SK-N-MC (cell line): ENCODE data around the gene LEFTY2.

ENCODE experiments used
- DNase-seq: peaks from one replicate; pipeline ENCODE4 v3.0.0-alpha.2; 2011; ENCODE audit warnings: low read depth, low spot score
- H3K27ac ChIP-seq: fragments of 200-600 bp; sonication (generic); 2 replicates; pipeline ENCODE4 v1.5.1; 2016; ENCODE audit warnings: mixed run types
- H3K36me3 ChIP-seq: fragments of 200-600 bp; sonication (generic); 2 replicates; pipeline ENCODE4 v1.6.1; 2017; ENCODE audit warnings: antibody characterized with exemption, low read length, mixed read lengths; ENCODE audit not compliant: insufficient read depth
- H3K4me3 ChIP-seq: fragments of 200-600 bp; sonication (generic); 2 replicates; pipeline ENCODE4 v1.5.1; 2016
- H3K9ac ChIP-seq: fragments of 200-600 bp; sonication (generic); 2 replicates; pipeline ENCODE4 v1.8.0; 2017; ENCODE audit warnings: mixed run types, mixed read lengths; ENCODE audit not compliant: insufficient read length
- H3K9me3 ChIP-seq: fragments of 200-600 bp; sonication (generic); 2 replicates; pipeline ENCODE4 v1.6.1; 2017; ENCODE audit warnings: low read depth, mild to moderate bottlenecking, antibody characterized with exemption, low read length, moderate library complexity, mixed read lengths
- EZH2 ChIP-seq: fragments of 200-600 bp; sonication (generic); IDR thresholded peaks from one replicate; pipeline ENCODE4 v1.6.1; 2017; ENCODE audit warnings: antibody characterized with exemption
- FOXP2 ChIP-seq: optimal IDR thresholded peaks from 2 replicates; pipeline ENCODE3; 2011; ENCODE audit warnings: mild to moderate bottlenecking, moderate library complexity; ENCODE audit not compliant: insufficient read depth; ENCODE audit errors: extremely low read length, control extremely low read depth
- POLR2AphosphoS5 ChIP-seq: IDR thresholded peaks from 2 replicates; pipeline ENCODE4 v1.6.1; 2012; ENCODE audit warnings: mild to moderate bottlenecking, low read depth, low read length, borderline replicate concordance

Gene LEFTY2

GRCh38 chr1:225923692-225924555 is 17.1 kb downstream of the LEFTY2 start, which contains the start of gene PYCR2:
PYCR2 (minus strand) TSS chr1:225924250; CDS start chr1:225924110, 140 bp downstream.
- TF ChIP-seq FOXP2 (peak; percentile 73), EZH2 (no peak), POLR2AphosphoS5 (peak; percentile 95)
- Histone ChIP-seq H3K9ac (peak within 1 kb of the TSS; percentile 93), H3K36me3 (peaks cover 14% of the 10 kb centered on the region; the same call in 1 of the 2 replicates), H3K9me3 (no peaks in the 10 kb centered on the region), H3K4me3 (peak within 1 kb of the TSS; percentile 95), H3K27ac (peak within 1 kb of the TSS; percentile 81)
- peak; percentile 52 for DNase-seq

GRCh38 chr1:225923381-225923691 is 17.7 kb downstream of the LEFTY2 start:
- TF ChIP-seq FOXP2 (no peak), EZH2 (no peak), POLR2AphosphoS5 (no peak)
- H3K27ac ChIP-seq, result no peak overlapping the region

GRCh38 chr1:225921734-225922709 is 19.0 kb downstream of the LEFTY2 start:
- no peak overlapping the region for H3K9ac ChIP-seq
- H3K36me3 ChIP-seq, result peaks cover 30% of the 10 kb centered on the region
- DNase-seq, result no peak
- H3K9me3 ChIP-seq, result no peaks in the 10 kb centered on the region
- peak overlapping the region; percentile 95 for H3K4me3 ChIP-seq
- H3K27ac ChIP-seq, result no peak overlapping the region
- TF ChIP-seq EZH2 (no peak), POLR2AphosphoS5 (no peak; the same call in 1 of the 2 replicates), FOXP2 (no peak)

More at GRCh38 chr1:225923381-225923691, 17.7 kb downstream of the LEFTY2 start:
- no peaks in the 10 kb centered on the region for H3K9me3 ChIP-seq
- peak overlapping the region; percentile 95 for H3K4me3 ChIP-seq
- no peak for DNase-seq
- H3K36me3 ChIP-seq, result peaks cover 19% of the 10 kb centered on the region; the same call in 1 of the 2 replicates
- peak overlapping the region; percentile 93 for H3K9ac ChIP-seq

- TF ChIP-seq EZH2 (no peak), POLR2AphosphoS5 (peak; percentile 72)
- H3K9me3 ChIP-seq, result no peaks in the 10 kb centered on the region
- peaks cover 30% of the 10 kb centered on the region for H3K36me3 ChIP-seq
- peak overlapping the region; percentile 71 for H3K27ac ChIP-seq
- H3K4me3 ChIP-seq, result peak overlapping the region; percentile 59
- DNase-seq, result peak; percentile 94
- no peak overlapping the region for H3K9ac ChIP-seq
Observed at GRCh38 chr1:225919906-225920305, 21.1 kb downstream of the LEFTY2 start.

- no peak for DNase-seq
- no peaks in the 10 kb centered on the region for H3K9me3 ChIP-seq
- no peak overlapping the region for H3K4me3 ChIP-seq
- H3K9ac ChIP-seq, result no peak overlapping the region
- TF ChIP-seq FOXP2 (no peak), EZH2 (no peak), POLR2AphosphoS5 (no peak)
- H3K27ac ChIP-seq, result no peak overlapping the region
- H3K36me3 ChIP-seq, result peaks cover 30% of the 10 kb centered on the region
Observed at GRCh38 chr1:225918280-225918679, 22.7 kb downstream of the LEFTY2 start.

- TF ChIP-seq FOXP2 (no peak), EZH2 (no peak), POLR2AphosphoS5 (no peak)
- H3K9ac ChIP-seq, result no peak overlapping the region
- no peak overlapping the region for H3K4me3 ChIP-seq
- no peak overlapping the region for H3K27ac ChIP-seq
- no peaks in the 10 kb centered on the region for H3K9me3 ChIP-seq
- peaks cover 30% of the 10 kb centered on the region for H3K36me3 ChIP-seq
- DNase-seq, result no peak
Observed at GRCh38 chr1:225917536-225917935, 23.5 kb downstream of the LEFTY2 start.

GRCh38 chr1:225917101-225917500 is 23.9 kb downstream of the LEFTY2 start:
- peaks cover 30% of the 10 kb centered on the region for H3K36me3 ChIP-seq
- H3K27ac ChIP-seq, result no peak overlapping the region
- H3K9me3 ChIP-seq, result no peaks in the 10 kb centered on the region
- H3K4me3 ChIP-seq, result no peak overlapping the region
- TF ChIP-seq FOXP2, result no peak
- TF ChIP-seq EZH2, result no peak
- no peak for DNase-seq
- no peak overlapping the region for H3K9ac ChIP-seq

GRCh38 chr1:225915538-225915991 is 25.5 kb downstream of the LEFTY2 start:
- Histone ChIP-seq H3K27ac (no peak overlapping the region), H3K4me3 (peak overlapping the region; percentile 47), H3K36me3 (peaks cover 18% of the 10 kb centered on the region), H3K9me3 (no peaks in the 10 kb centered on the region), H3K9ac (no peak overlapping the region)
- no peak for TF ChIP-seq EZH2
- TF ChIP-seq FOXP2, result no peak
- no peak for TF ChIP-seq POLR2AphosphoS5
- no peak for DNase-seq
